ENCODE measurements around the gene MYO1H.

- TF ChIP-seq CTCF (IDR thresholded peaks at IDR 0.05): no peak
- TF ChIP-seq POLR2A (IDR thresholded peaks at IDR 0.05): no peak
Observed at GRCh38 chr12:109461846-109462756, 114.4 kb downstream of the MYO1H start.

All from uterus (tissue), 2 donors.